Measurements from ENCODE around the gene COLEC12.

The COLEC12 gene

GRCh38 chr18:456361-457139 lies 44.0 kb downstream of the COLEC12 start:
- DNase-seq (ENCODE audit: low spot score in 2 of 2) = no peak
- Mint-ChIP-seq H3K27me3 (peaks cover 15% of the 10 kb centered on the region), H3K36me3 (no peaks in the 10 kb centered on the region), H3K4me3 (no peak overlapping the region), H3K27ac (no peak overlapping the region), H3K9me3 (peaks cover 4% of the 10 kb centered on the region), H3K4me1 (no peaks in the 10 kb centered on the region)
- no peak for ATAC-seq (ENCODE audit: low read depth)

GRCh38 chr18:453400-453799 lies 47.1 kb downstream of the COLEC12 start:
- H3K9me3 Mint-ChIP-seq = peaks cover 7% of the 10 kb centered on the region
- peaks cover 14% of the 10 kb centered on the region for H3K27me3 Mint-ChIP-seq
- H3K4me1 Mint-ChIP-seq = no peaks in the 10 kb centered on the region
- DNase-seq (ENCODE audit: low spot score in 2 of 2) (no peak), ATAC-seq (ENCODE audit: low read depth) (no peak)
- H3K4me3 Mint-ChIP-seq = no peak overlapping the region
- H3K27ac Mint-ChIP-seq = no peak overlapping the region
- no peaks in the 10 kb centered on the region for H3K36me3 Mint-ChIP-seq

GRCh38 chr18:452816-453215 lies 47.7 kb downstream of the COLEC12 start:
- peaks cover 14% of the 10 kb centered on the region for H3K27me3 Mint-ChIP-seq
- H3K4me1 Mint-ChIP-seq = no peaks in the 10 kb centered on the region
- H3K4me3 Mint-ChIP-seq = no peak overlapping the region
- peaks cover 7% of the 10 kb centered on the region for H3K9me3 Mint-ChIP-seq
- ATAC-seq (ENCODE audit: low read depth) (no peak), DNase-seq (ENCODE audit: low spot score in 2 of 2) (no peak)
- no peaks in the 10 kb centered on the region for H3K36me3 Mint-ChIP-seq
- H3K27ac Mint-ChIP-seq = no peak overlapping the region

GRCh38 chr18:449374-449773 lies 51.1 kb downstream of the COLEC12 start:
- Mint-ChIP-seq H3K9me3 (peaks cover 7% of the 10 kb centered on the region), H3K36me3 (no peaks in the 10 kb centered on the region), H3K27ac (no peak overlapping the region), H3K27me3 (peaks cover 5% of the 10 kb centered on the region), H3K4me1 (no peaks in the 10 kb centered on the region), H3K4me3 (no peak overlapping the region)
- ATAC-seq (ENCODE audit: low read depth) (no peak), DNase-seq (ENCODE audit: low spot score in 2 of 2) (no peak)

GRCh38 chr18:448116-448790 lies 52.2 kb downstream of the COLEC12 start:
- ATAC-seq (ENCODE audit: low read depth) (no peak), DNase-seq (ENCODE audit: low spot score in 2 of 2) (no peak)
- H3K4me1 Mint-ChIP-seq = no peaks in the 10 kb centered on the region
- no peak overlapping the region for H3K4me3 Mint-ChIP-seq
- H3K27me3 Mint-ChIP-seq = no peaks in the 10 kb centered on the region
- peaks cover 3% of the 10 kb centered on the region for H3K9me3 Mint-ChIP-seq
- H3K27ac Mint-ChIP-seq = no peak overlapping the region
- no peaks in the 10 kb centered on the region for H3K36me3 Mint-ChIP-seq

- Mint-ChIP-seq H3K9me3 (peaks cover 3% of the 10 kb centered on the region), H3K4me1 (no peaks in the 10 kb centered on the region), H3K27me3 (no peaks in the 10 kb centered on the region), H3K4me3 (no peak overlapping the region), H3K27ac (no peak overlapping the region), H3K36me3 (no peaks in the 10 kb centered on the region)
- DNase-seq (ENCODE audit: low spot score in 2 of 2) (no peak), ATAC-seq (ENCODE audit: low read depth) (no peak)
Measured at GRCh38 chr18:446941-447560, 53.5 kb downstream of the COLEC12 start.

- no peak overlapping the region for H3K4me3 Mint-ChIP-seq
Measured at GRCh38 chr18:445055-445454, 55.4 kb downstream of the COLEC12 start.

GRCh38 chr18:438571-438970 lies 61.9 kb downstream of the COLEC12 start:
- Mint-ChIP-seq H3K36me3 (no peaks in the 10 kb centered on the region), H3K4me1 (no peaks in the 10 kb centered on the region), H3K9me3 (no peaks in the 10 kb centered on the region), H3K27ac (no peak overlapping the region), H3K27me3 (peaks cover 1% of the 10 kb centered on the region), H3K4me3 (no peak overlapping the region)
- ATAC-seq (ENCODE audit: low read depth) = no peak
- no peak for DNase-seq (ENCODE audit: low spot score in 2 of 2)

More at GRCh38 chr18:445055-445454, 55.4 kb downstream of the COLEC12 start:
- DNase-seq (ENCODE audit: low spot score in 2 of 2) (no peak), ATAC-seq (ENCODE audit: low read depth) (no peak)
- H3K27me3 Mint-ChIP-seq = no peaks in the 10 kb centered on the region
- H3K9me3 Mint-ChIP-seq = no peaks in the 10 kb centered on the region
- H3K4me1 Mint-ChIP-seq = no peaks in the 10 kb centered on the region
- no peak overlapping the region for H3K27ac Mint-ChIP-seq
- H3K36me3 Mint-ChIP-seq = no peaks in the 10 kb centered on the region

- DNase-seq (ENCODE audit: low spot score in 2 of 2) = no peak
- no peaks in the 10 kb centered on the region for H3K4me1 Mint-ChIP-seq
- H3K27ac Mint-ChIP-seq = no peak overlapping the region
- peaks cover 4% of the 10 kb centered on the region for H3K27me3 Mint-ChIP-seq
- no peaks in the 10 kb centered on the region for H3K9me3 Mint-ChIP-seq
- no peaks in the 10 kb centered on the region for H3K36me3 Mint-ChIP-seq
- ATAC-seq (ENCODE audit: low read depth) = no peak
- H3K4me3 Mint-ChIP-seq = no peak overlapping the region
Measured at GRCh38 chr18:435940-436339, 64.6 kb downstream of the COLEC12 start.

- no peak overlapping the region for H3K27ac Mint-ChIP-seq
- no peak for ATAC-seq (ENCODE audit: low read depth)
- H3K27me3 Mint-ChIP-seq = peaks cover 4% of the 10 kb centered on the region
- no peaks in the 10 kb centered on the region for H3K36me3 Mint-ChIP-seq
- no peak for DNase-seq (ENCODE audit: low spot score in 2 of 2)
- no peak overlapping the region for H3K4me3 Mint-ChIP-seq
- no peaks in the 10 kb centered on the region for H3K4me1 Mint-ChIP-seq
- H3K9me3 Mint-ChIP-seq = no peaks in the 10 kb centered on the region
Measured at GRCh38 chr18:434410-434809, 66.1 kb downstream of the COLEC12 start.

- Mint-ChIP-seq H3K4me1 (no peaks in the 10 kb centered on the region), H3K4me3 (no peak overlapping the region), H3K27ac (no peak overlapping the region), H3K36me3 (no peaks in the 10 kb centered on the region), H3K27me3 (peaks cover 2% of the 10 kb centered on the region), H3K9me3 (no peaks in the 10 kb centered on the region)
- DNase-seq (ENCODE audit: low spot score in 2 of 2) (no peak), ATAC-seq (ENCODE audit: low read depth) (no peak)
Measured at GRCh38 chr18:433960-434359, 66.5 kb downstream of the COLEC12 start.

GRCh38 chr18:433298-433697 lies 67.2 kb downstream of the COLEC12 start:
- ATAC-seq (ENCODE audit: low read depth) = no peak
- H3K36me3 Mint-ChIP-seq = no peaks in the 10 kb centered on the region
- DNase-seq (ENCODE audit: low spot score in 2 of 2) = no peak
- peaks cover 2% of the 10 kb centered on the region for H3K27me3 Mint-ChIP-seq
- H3K4me1 Mint-ChIP-seq = no peaks in the 10 kb centered on the region
- no peak overlapping the region for H3K27ac Mint-ChIP-seq
- H3K9me3 Mint-ChIP-seq = no peaks in the 10 kb centered on the region
- no peak overlapping the region for H3K4me3 Mint-ChIP-seq

GRCh38 chr18:432791-433190 lies 67.7 kb downstream of the COLEC12 start:
- DNase-seq (ENCODE audit: low spot score in 2 of 2) (no peak), ATAC-seq (ENCODE audit: low read depth) (no peak)
- Mint-ChIP-seq H3K36me3 (no peaks in the 10 kb centered on the region), H3K9me3 (no peaks in the 10 kb centered on the region), H3K4me1 (no peaks in the 10 kb centered on the region), H3K4me3 (no peak overlapping the region), H3K27me3 (peaks cover 2% of the 10 kb centered on the region), H3K27ac (no peak overlapping the region)

- Mint-ChIP-seq H3K9me3 (no peaks in the 10 kb centered on the region), H3K36me3 (no peaks in the 10 kb centered on the region), H3K27ac (no peak overlapping the region), H3K4me1 (no peaks in the 10 kb centered on the region), H3K27me3 (peaks cover 2% of the 10 kb centered on the region), H3K4me3 (no peak overlapping the region)
- DNase-seq (ENCODE audit: low spot score in 2 of 2) (no peak), ATAC-seq (ENCODE audit: low read depth) (no peak)
Measured at GRCh38 chr18:429030-429429, 71.5 kb downstream of the COLEC12 start.

All from memory B cell (primary cell).